GM20431 (cell line): ENCODE data around the gene EDC3.

Experiments used
- in situ Hi-C: fragments of 300-500 bp; cut with MseI, MboI; formaldehyde crosslinking; loops from one replicate; pipeline ENCODE4 v1.15.0; 2020; ENCODE audit warnings: low sequenced_read_pairs; ENCODE audit not compliant: unreplicated experiment

EDC3 gene

GRCh38 chr15:74615508-74616365, 80.1 kb downstream of the EDC3 start, which contains the start of gene CLK3:
TSS of gene CLK3 (plus strand) at chr15:74615836. CDS start at chr15:74619197, 3,361 bp downstream.
- in situ Hi-C loops = no loop called here

- in situ Hi-C loops = no loop called here
Observed at GRCh38 chr15:74614744-74615507, 80.9 kb downstream of the EDC3 start.

GRCh38 chr15:74613953-74614743, 81.7 kb downstream of the EDC3 start:
- in situ Hi-C loops = no loop called here

- in situ Hi-C loops = no loop called here
Observed at GRCh38 chr15:74613089-74613952, 82.5 kb downstream of the EDC3 start.

- in situ Hi-C loops = no loop called here
Observed at GRCh38 chr15:74612677-74613076, 83.1 kb downstream of the EDC3 start.

- in situ Hi-C loops = no loop called here
Observed at GRCh38 chr15:74611834-74612233, 84.0 kb downstream of the EDC3 start.

GRCh38 chr15:74611341-74611740, 84.5 kb downstream of the EDC3 start:
- in situ Hi-C loops = no loop called here

- in situ Hi-C loops = no loop called here
Observed at GRCh38 chr15:74610302-74610951, 85.4 kb downstream of the EDC3 start.

GRCh38 chr15:74609938-74610301, 85.9 kb downstream of the EDC3 start:
- in situ Hi-C loops = no loop called here

GRCh38 chr15:74608786-74609185, 87.0 kb downstream of the EDC3 start:
- in situ Hi-C loops = no loop called here

GRCh38 chr15:74605795-74606150, 90.1 kb downstream of the EDC3 start:
- in situ Hi-C loops = no loop called here

GRCh38 chr15:74604983-74605794, 90.6 kb downstream of the EDC3 start:
- in situ Hi-C loops = no loop called here

GRCh38 chr15:74603789-74604705, 91.8 kb downstream of the EDC3 start:
- in situ Hi-C loops = no loop called here

GRCh38 chr15:74603026-74603788, 92.6 kb downstream of the EDC3 start:
- in situ Hi-C loops = no loop called here

GRCh38 chr15:74599156-74599555, 96.7 kb downstream of the EDC3 start:
- in situ Hi-C loops = no loop called here

- in situ Hi-C loops = no loop called here
Observed at GRCh38 chr15:74598126-74598842, 97.5 kb downstream of the EDC3 start.
